ENCODE results near the gene PANX2.

- TF ChIP-seq, protein P1, sequence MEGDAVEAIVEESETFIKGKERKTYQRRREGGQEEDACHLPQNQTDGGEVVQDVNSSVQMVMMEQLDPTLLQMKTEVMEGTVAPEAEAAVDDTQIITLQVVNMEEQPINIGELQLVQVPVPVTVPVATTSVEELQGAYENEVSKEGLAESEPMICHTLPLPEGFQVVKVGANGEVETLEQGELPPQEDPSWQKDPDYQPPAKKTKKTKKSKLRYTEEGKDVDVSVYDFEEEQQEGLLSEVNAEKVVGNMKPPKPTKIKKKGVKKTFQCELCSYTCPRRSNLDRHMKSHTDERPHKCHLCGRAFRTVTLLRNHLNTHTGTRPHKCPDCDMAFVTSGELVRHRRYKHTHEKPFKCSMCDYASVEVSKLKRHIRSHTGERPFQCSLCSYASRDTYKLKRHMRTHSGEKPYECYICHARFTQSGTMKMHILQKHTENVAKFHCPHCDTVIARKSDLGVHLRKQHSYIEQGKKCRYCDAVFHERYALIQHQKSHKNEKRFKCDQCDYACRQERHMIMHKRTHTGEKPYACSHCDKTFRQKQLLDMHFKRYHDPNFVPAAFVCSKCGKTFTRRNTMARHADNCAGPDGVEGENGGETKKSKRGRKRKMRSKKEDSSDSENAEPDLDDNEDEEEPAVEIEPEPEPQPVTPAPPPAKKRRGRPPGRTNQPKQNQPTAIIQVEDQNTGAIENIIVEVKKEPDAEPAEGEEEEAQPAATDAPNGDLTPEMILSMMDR (IDR thresholded peaks at IDR 0.05) = no peak
- TF ChIP-seq POLR2A (IDR thresholded peaks at IDR 0.05) = no peak
Observed at GRCh38 chr22:50138988-50139387, 31.5 kb upstream of the PANX2 start.
